Measurements from ENCODE around the gene IQCF5. TPM values are rescaled to one million over a fixed set of nuclear protein-coding genes. Genes with fewer than 3 reads are reported as not detected.

Gene IQCF5
- total RNA-seq, 4 donors from 2014 or later, result not detected

Small RNAs within 50 kb of the gene (small RNA-seq; reads per million reads assigned to genes)
- 0 to 0.19 (median 0) reads per million in 3 donors for gene RN7SL504P

Other genes starting within 250 kb of the IQCF5 start
- 10 to 100 TPM; 48.0 to 73.8 (median 65.4) TPM for gene TEX264, start 204.3 kb downstream of the IQCF5 start, total RNA-seq
- under 1 TPM in 3 of 4 donors, not detected in 1; 0.11 to 0.83 (median 0.52) TPM for gene GRM2, start 168.5 kb downstream of the IQCF5 start, total RNA-seq
- gene IQCF6, start 96.4 kb downstream of the IQCF5 start, total RNA-seq, result not detected
- not detected for gene IQCF2, start 14.0 kb downstream of the IQCF5 start, total RNA-seq
- not detected for gene IQCF1, start 27.8 kb upstream of the IQCF5 start, total RNA-seq
- gene RRP9, start 66.3 kb upstream of the IQCF5 start, total RNA-seq, result 10 to 100 TPM in 3 of 4 donors, 1 to 10 TPM in 1; 9.6 to 20.7 (median 15.5) TPM
- 10 to 100 TPM; 22.9 to 37.9 (median 30.1) TPM for gene PARP3, start 66.8 kb upstream of the IQCF5 start, total RNA-seq
- gene GPR62, start 79.8 kb upstream of the IQCF5 start, total RNA-seq, result under 1 TPM; 0.11 to 0.42 (median 0.18) TPM
- gene PCBP4, start 91.9 kb upstream of the IQCF5 start, total RNA-seq, result 100 to 1,000 TPM in 2 of 4 donors, 10 to 100 TPM in 2; 54.4 to 378 (median 139) TPM
- gene ABHD14B, start 98.4 kb upstream of the IQCF5 start, total RNA-seq, result 10 to 100 TPM; 41.8 to 49.5 (median 46.9) TPM
- gene ABHD14A, start 99.5 kb upstream of the IQCF5 start, total RNA-seq, result 10 to 100 TPM in 3 of 4 donors, 1 to 10 TPM in 1; 10.0 to 22.3 (median 15.8) TPM
- 10 to 100 TPM in 3 of 4 donors, 1 to 10 TPM in 1; 10.0 to 19.2 (median 15.8) TPM for gene ACY1, start 107.9 kb upstream of the IQCF5 start, total RNA-seq
- gene RPL29, start 120.3 kb upstream of the IQCF5 start, total RNA-seq, result 1,000 to 10,000 TPM in 3 of 4 donors, 100 to 1,000 TPM in 1; 786 to 1,908 (median 1,382) TPM
- 10 to 100 TPM in 3 of 4 donors, 1 to 10 TPM in 1; 10.0 to 23.5 (median 15.9) TPM for gene DUSP7, start 181.0 kb upstream of the IQCF5 start, total RNA-seq

Data from esophagus muscularis mucosa (tissue), 4 donors.